ENCODE results near the gene NEDD4.

- TF ChIP-seq CTCF (IDR thresholded peaks at IDR 0.05; ENCODE audit: low read depth, low read length, poor library complexity, severe bottlenecking), result no peak
- TF ChIP-seq EZH2phosphoT487 (IDR thresholded peaks at IDR 0.05; ENCODE audit: borderline replicate concordance, low read length), result no peak
These were observed 23.1 kb downstream of the NEDD4 start for GRCh38 chr15:55970286-55970685.
